Measurements from ENCODE around the gene RPP40. TPM values are rescaled to one million over a fixed set of nuclear protein-coding genes. Genes with fewer than 3 reads are reported as not detected.

The RPP40 gene
- 1 to 10 TPM in 5 of 6 donors, not detected in 1; 2.4 to 7.9 (median 4.3) TPM for total RNA-seq

DNA sequence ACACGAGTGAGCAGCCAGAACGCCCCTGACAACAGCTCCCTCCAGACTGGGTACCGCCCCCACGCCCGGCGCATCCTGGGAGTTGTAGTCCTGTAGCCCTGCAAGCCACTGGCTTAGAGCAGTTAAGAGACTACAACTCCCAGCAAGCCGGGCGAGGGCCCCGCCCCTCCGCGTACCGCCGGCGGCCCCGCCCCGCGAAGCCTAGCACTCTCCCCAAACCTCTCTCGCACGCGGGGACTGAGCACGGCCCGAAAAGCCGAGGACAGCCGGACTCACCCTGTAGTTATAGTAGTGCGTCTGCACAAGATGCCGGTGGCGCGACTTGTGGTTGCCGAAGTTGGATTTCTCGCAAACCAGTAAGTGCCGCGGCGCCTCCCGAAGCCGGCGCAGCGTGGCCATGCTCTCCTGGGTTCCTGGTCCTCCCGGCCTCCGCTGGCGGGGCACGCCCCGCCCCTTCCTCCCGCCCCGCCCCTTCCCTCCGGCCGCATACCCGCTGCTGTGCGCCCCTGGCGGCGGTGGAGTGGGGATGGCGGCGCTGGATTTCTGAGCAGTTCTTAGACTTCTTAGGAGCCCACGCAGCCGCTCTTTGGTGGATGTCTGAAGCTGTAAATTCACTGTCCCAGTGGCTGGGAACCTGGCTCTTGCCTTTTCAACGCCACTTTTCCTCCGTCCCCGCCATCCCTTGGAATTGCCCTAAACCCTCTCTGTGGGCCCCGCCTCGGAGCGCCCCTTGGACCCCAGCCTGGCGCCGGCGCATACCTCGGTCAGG, at the start of gene RPP40:
Gene RPP40, minus strand, starts transcription at position 434 of the 769 bp plus-strand sequence. Its CDS starts 35 bp downstream, at position 399.
- Histone ChIP-seq H3K9me3 (no peaks in the 10 kb centered on the region), H3K27ac (peak within 1 kb of the TSS; percentile 77 to 92 (median 86)), H3K27me3 (no peaks in the 10 kb centered on the region), H3K36me3 (peaks cover 0 to 9% (median 0%) of the 10 kb centered on the region in 4 donors), H3K4me1 (peaks cover 0 to 7% (median 5%) of the 10 kb centered on the region in 4 donors), H3K4me3 (peak within 1 kb of the TSS; percentile 60 to 78 (median 70))
- peak in 1 of 4 donors; percentile 46 for TF ChIP-seq POLR2A (IDR thresholded peaks at IDR 0.05)
- no peak for TF ChIP-seq POLR2AphosphoS5 (IDR thresholded peaks at IDR 0.05)
- TF ChIP-seq EP300 (IDR thresholded peaks at IDR 0.05) = no peak
- peak; percentile 83 to 94 (median 86) for TF ChIP-seq CTCF (IDR thresholded peaks at IDR 0.05)
- 0 to 1% methylated on average over 3 to 51 of the region's 64 CpGs for WGBS, 2 donors
- DNase-seq (peak; percentile 97 to 99), ATAC-seq (ENCODE audit: low FRiP score in 2 of 2) (peak; percentile 99 to 100)

- H3K9me3 ChIP-seq = peaks cover 4 to 17% (median 7%) of the 10 kb centered on the region in 4 donors
- DNase-seq = no peak
- no peak for ATAC-seq (ENCODE audit: low FRiP score in 2 of 2)
- no peaks in the 10 kb centered on the region for H3K27me3 ChIP-seq
- H3K27ac ChIP-seq = no peak overlapping the region
- no peak overlapping the region for H3K4me3 ChIP-seq
- peaks cover 0 to 7% (median 1%) of the 10 kb centered on the region in 4 donors for H3K4me1 ChIP-seq
- TF ChIP-seq POLR2AphosphoS5 (IDR thresholded peaks at IDR 0.05) = no peak
- TF ChIP-seq EP300 (IDR thresholded peaks at IDR 0.05) = no peak
- TF ChIP-seq CTCF (IDR thresholded peaks at IDR 0.05) = no peak
- no peak for TF ChIP-seq POLR2A (IDR thresholded peaks at IDR 0.05)
- no peaks in the 10 kb centered on the region for H3K36me3 ChIP-seq
These were observed 49.2 kb upstream of the RPP40 start for GRCh38 chr6:5053038-5053437.

DNA sequence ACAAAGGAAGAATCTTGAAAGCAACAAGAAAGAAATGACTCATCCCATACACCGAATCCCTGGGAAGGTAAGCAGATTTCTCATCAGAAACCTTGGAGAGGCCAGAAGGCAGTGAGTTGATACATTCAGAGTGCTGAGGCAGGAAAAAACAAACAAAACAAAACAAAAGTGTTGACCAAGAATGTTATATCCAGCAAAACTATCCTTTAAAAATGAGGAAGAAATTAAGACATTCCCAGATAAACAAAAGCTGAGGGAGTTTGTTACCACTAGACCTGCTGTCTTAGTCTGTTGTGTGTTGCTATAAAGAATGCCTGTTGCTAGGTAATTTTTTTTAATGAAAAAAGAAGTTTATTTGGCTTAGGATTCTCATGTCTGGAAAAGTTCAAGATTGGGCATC, 47.6 kb upstream of the RPP40 start:
- Histone ChIP-seq H3K4me1 (peaks cover 0 to 7% (median 1%) of the 10 kb centered on the region in 4 donors), H3K27me3 (no peaks in the 10 kb centered on the region), H3K9me3 (peaks cover 4 to 17% (median 7%) of the 10 kb centered on the region in 4 donors), H3K27ac (no peak overlapping the region), H3K4me3 (no peak overlapping the region), H3K36me3 (no peaks in the 10 kb centered on the region)
- WGBS, 2 donors = 83 to 94% methylated on average over 1 of the region's 1 CpG
- no peak for ATAC-seq (ENCODE audit: low FRiP score in 2 of 2)
- no peak for DNase-seq
- TF ChIP-seq POLR2AphosphoS5 (IDR thresholded peaks at IDR 0.05) (no peak), CTCF (IDR thresholded peaks at IDR 0.05) (no peak), POLR2A (IDR thresholded peaks at IDR 0.05) (no peak), EP300 (IDR thresholded peaks at IDR 0.05) (no peak)

- no peaks in the 10 kb centered on the region for H3K36me3 ChIP-seq
- H3K27me3 ChIP-seq = no peaks in the 10 kb centered on the region
- 79 to 80% methylated on average over 2 of the region's 2 CpGs for WGBS, 2 donors
- H3K4me1 ChIP-seq = peaks cover 0 to 7% (median 1%) of the 10 kb centered on the region in 4 donors
- DNase-seq (no peak), ATAC-seq (ENCODE audit: low FRiP score in 2 of 2) (no peak)
- peaks cover 4 to 17% (median 7%) of the 10 kb centered on the region in 4 donors for H3K9me3 ChIP-seq
- no peak overlapping the region for H3K4me3 ChIP-seq
- no peak for TF ChIP-seq EP300 (IDR thresholded peaks at IDR 0.05)
- H3K27ac ChIP-seq = no peak overlapping the region
These were observed 46.2 kb upstream of the RPP40 start for GRCh38 chr6:5050009-5050408.

GRCh38 chr6:5046430-5046829, 42.6 kb upstream of the RPP40 start:
- ATAC-seq (ENCODE audit: low FRiP score in 2 of 2) (no peak), DNase-seq (no peak)
- no peaks in the 10 kb centered on the region for H3K36me3 ChIP-seq
- no peak overlapping the region for H3K27ac ChIP-seq
- WGBS, 2 donors = 88 to 91% methylated on average over 8 to 9 of the region's 9 CpGs
- no peaks in the 10 kb centered on the region for H3K4me1 ChIP-seq
- H3K27me3 ChIP-seq = no peaks in the 10 kb centered on the region
- peaks cover 4 to 12% (median 4%) of the 10 kb centered on the region in 4 donors for H3K9me3 ChIP-seq
- TF ChIP-seq POLR2AphosphoS5 (IDR thresholded peaks at IDR 0.05) (no peak), CTCF (IDR thresholded peaks at IDR 0.05) (no peak), EP300 (IDR thresholded peaks at IDR 0.05) (no peak), POLR2A (IDR thresholded peaks at IDR 0.05) (no peak)
- no peak overlapping the region for H3K4me3 ChIP-seq

Measured in upper lobe of left lung (tissue), 6 donors.